ENCODE data around the gene WDR3. TPM values are rescaled to one million over a fixed set of nuclear protein-coding genes. Genes with fewer than 3 reads are reported as not detected.

Gene WDR3
- 10 to 100 TPM; 86.4 to 91.5 TPM for total RNA-seq

DNA sequence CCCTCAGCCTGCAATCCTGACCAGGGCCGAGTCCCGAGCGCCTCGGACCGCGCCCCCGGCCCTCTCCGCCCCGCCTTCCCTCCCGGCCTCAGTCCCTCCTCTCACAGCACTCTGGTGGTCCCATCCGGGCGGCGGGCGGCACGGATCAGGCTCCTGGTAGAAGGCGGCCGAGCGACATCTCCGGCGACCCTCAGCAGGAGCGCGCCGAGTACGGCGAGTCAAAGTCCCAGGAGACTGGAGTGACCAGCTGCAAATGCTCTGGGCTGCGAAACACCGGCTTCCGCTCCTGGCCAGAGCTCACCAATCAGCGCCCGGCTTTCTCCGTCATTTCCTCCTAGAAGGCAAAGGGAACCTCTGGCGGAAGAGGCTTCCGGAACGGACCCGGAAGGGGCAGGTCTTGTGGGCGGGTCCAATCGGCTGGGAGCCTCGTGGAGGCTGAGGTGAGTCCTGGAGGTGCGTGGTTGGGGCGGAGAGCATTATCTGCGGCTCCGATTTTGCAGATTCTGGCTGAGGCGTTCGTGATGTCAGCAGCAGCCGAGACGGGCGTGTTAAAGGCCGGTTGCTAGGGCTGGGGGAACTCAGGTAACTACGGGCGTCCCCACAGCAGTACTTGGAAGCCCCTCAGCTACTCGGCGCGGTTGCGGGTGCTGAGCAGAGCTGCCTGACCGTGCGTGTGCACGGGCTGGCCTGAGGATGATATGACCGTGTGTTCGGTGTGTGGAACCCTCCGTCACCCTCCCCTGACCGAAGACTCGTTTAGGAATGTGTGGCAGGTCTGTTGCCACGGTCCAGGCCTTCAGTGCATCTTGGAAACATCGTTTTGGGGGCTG, at the start of gene WDR3, which contains the start of gene GDAP2:
Gene WDR3, plus strand, starts transcription at position 397 of the 830 bp plus-strand sequence. CDS start 3,581 bp downstream, outside the sequence.
Gene GDAP2, minus strand, starts transcription at position 279 of the 830 bp plus-strand sequence. CDS start 9,264 bp downstream, outside the sequence.
- peak; percentile 96 for DNase-seq
- Mint-ChIP-seq H3K4me1 (peaks cover 55% of the 10 kb centered on the region), H3K27ac (peak within 1 kb of the TSS; percentile 92), H3K4me3 (peak within 1 kb of the TSS; percentile 94), H3K27me3 (no peaks in the 10 kb centered on the region), H3K9me3 (no peaks in the 10 kb centered on the region), H3K36me3 (peaks cover 34% of the 10 kb centered on the region)

DNA sequence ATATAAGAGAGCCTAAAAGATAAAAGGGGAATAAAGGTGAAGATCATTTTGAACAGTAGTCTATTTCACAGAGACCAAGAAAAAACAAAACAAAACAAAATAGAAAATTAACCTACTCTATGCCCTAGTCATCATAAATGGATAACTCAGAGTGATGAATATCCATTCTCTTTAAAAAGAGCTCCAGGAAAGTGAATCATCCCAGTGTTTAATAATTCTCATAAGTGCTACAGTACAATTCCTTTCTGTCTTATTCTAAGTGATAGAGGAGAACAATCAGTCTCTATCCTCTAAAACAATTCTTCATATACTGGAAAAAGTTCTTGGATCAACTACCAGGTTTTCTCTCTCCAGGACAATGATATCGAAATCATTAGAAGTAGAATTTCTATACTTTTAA, 45.9 kb upstream of the WDR3 start:
- Mint-ChIP-seq H3K4me1 (peaks cover 2% of the 10 kb centered on the region), H3K27ac (no peak overlapping the region), H3K9me3 (no peaks in the 10 kb centered on the region), H3K27me3 (no peaks in the 10 kb centered on the region), H3K36me3 (peaks cover 8% of the 10 kb centered on the region), H3K4me3 (no peak overlapping the region)
- no peak for DNase-seq

DNA sequence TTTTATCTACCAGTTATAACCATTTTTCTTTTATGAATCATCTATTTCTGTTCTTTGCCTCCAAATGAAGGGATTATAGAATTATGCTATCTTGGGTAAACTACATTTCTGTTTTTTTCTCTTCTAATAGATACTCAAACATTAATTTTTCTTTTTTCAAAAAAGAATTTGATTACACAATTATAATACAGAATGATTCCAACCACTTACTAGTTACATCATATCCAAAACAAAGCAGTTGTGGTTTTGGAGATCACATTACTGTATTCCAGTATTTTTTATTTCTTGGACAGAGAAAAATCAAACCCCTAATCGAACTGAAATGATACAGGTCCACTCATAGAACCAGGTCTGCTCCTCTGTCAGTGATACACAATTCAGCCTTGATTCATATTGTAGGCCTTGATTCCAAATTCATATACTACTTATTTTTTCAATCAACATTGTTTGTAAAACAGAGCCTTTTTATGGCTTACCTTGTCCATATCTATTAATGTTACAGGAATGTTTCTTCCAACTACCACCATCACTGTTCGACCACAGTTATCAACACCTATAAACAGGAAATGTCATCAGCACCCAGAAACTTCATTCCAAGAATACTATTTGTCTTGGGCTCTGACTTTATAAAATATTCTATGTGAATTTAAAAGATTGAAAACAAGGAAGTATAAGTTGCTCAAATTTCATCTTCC, 43.3 kb upstream of the WDR3 start:
- Mint-ChIP-seq H3K27ac (peak overlapping the region; percentile 10), H3K27me3 (no peaks in the 10 kb centered on the region), H3K36me3 (peaks cover 7% of the 10 kb centered on the region), H3K9me3 (no peaks in the 10 kb centered on the region), H3K4me1 (peaks cover 2% of the 10 kb centered on the region), H3K4me3 (no peak overlapping the region)
- no peak for DNase-seq

DNA sequence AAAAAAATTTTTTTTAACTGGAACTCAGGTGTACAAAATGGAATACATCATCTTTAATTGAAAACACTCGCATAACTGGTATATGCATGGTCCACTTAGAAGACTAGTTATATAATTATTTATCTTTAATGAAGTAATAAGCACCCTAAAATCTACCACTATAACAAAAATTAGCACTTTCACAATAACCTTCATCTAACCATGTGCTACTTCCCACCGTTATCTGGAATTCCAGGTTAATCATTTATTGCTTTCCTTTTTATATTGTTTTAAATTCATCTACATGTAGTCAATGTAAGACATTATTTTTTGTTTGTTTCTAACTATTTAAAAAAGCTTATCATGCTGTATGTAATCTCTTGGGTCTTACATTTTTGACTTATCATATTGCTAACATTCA, 39.1 kb upstream of the WDR3 start:
- Mint-ChIP-seq H3K27me3 (no peaks in the 10 kb centered on the region), H3K36me3 (peaks cover 5% of the 10 kb centered on the region), H3K4me3 (no peak overlapping the region), H3K9me3 (no peaks in the 10 kb centered on the region), H3K4me1 (peaks cover 2% of the 10 kb centered on the region), H3K27ac (no peak overlapping the region)
- no peak for DNase-seq

DNA sequence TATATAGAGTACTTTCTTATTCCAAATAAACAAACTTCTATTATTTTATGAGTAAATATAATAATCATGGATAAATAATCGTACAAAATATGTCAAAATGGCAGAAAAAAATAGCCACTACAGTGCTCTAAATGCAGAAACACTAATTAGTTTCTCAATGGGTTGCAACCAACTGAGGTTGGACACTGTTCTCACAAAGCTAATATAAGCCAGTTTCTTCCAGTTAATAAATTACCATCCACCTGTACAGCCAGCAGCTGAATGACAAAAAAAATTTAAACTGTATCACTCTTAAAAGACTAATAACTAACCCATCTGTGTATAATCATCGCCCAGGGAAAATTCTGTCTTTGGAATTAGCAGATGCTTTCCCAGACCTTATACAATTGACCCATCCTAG, 37.0 kb upstream of the WDR3 start:
- H3K4me1 Mint-ChIP-seq: peaks cover 2% of the 10 kb centered on the region
- H3K27me3 Mint-ChIP-seq: no peaks in the 10 kb centered on the region
- H3K27ac Mint-ChIP-seq: no peak overlapping the region
- H3K9me3 Mint-ChIP-seq: no peaks in the 10 kb centered on the region
- H3K36me3 Mint-ChIP-seq: peaks cover 4% of the 10 kb centered on the region
- DNase-seq: no peak
- no peak overlapping the region for H3K4me3 Mint-ChIP-seq

DNA sequence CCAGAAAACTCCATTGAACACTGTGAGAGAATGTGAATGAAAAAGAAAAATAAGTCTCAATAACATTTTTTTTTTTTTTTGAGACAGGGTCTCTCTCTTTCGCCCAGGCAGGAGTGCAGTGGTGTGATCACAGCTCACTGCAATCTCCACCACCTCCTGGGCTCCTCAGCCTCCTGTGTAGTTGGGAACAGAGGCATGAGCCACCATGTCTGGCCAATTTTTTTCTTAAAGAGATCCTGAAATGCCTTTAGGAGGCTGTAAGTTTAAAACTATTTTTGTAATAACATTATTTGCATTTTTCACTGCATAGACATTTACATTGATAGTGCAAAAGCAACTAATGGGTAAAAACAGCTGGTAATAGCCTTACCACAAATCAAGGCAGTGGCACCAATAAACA, 35.5 kb upstream of the WDR3 start:
- peaks cover 4% of the 10 kb centered on the region for H3K36me3 Mint-ChIP-seq

DNA sequence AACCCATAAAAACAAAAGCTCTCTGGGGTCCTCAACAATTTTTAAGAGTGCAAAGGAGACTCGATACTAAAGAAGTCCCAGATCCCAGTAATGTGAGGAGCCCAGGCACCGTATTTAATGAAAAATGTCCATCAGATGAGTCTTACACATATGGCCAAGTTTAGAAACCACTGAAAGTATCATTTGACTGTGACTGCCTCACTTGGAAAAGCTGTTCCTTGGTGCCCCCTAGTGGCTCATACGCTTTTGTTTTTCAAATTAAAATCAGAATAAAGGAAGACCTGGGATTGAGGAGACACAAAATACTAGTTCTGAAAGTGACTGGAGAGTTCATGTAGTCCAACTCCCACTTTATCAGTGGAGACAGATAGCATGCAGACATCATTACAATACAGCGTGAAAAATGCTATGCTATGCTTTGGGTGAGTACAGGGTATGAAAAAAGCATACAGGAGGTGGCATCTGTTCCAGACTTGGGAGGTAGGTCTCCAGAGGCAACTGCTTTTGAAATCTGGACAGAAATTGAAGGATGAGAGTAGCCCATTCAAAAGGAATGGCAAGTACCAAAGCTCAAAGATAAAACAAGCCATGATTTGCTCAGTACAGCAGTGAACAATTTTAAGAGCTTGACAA, 33.9 kb upstream of the WDR3 start:
- Mint-ChIP-seq H3K36me3 (peaks cover 4% of the 10 kb centered on the region), H3K27ac (no peak overlapping the region), H3K4me1 (peaks cover 2% of the 10 kb centered on the region), H3K9me3 (no peaks in the 10 kb centered on the region), H3K4me3 (no peak overlapping the region), H3K27me3 (no peaks in the 10 kb centered on the region)
- DNase-seq: peak; percentile 47

More for the DNA sequence above, 35.5 kb upstream of the WDR3 start:
- no peaks in the 10 kb centered on the region for H3K9me3 Mint-ChIP-seq
- DNase-seq: no peak
- no peaks in the 10 kb centered on the region for H3K27me3 Mint-ChIP-seq
- no peak overlapping the region for H3K27ac Mint-ChIP-seq
- H3K4me3 Mint-ChIP-seq: no peak overlapping the region
- H3K4me1 Mint-ChIP-seq: peaks cover 2% of the 10 kb centered on the region

DNA sequence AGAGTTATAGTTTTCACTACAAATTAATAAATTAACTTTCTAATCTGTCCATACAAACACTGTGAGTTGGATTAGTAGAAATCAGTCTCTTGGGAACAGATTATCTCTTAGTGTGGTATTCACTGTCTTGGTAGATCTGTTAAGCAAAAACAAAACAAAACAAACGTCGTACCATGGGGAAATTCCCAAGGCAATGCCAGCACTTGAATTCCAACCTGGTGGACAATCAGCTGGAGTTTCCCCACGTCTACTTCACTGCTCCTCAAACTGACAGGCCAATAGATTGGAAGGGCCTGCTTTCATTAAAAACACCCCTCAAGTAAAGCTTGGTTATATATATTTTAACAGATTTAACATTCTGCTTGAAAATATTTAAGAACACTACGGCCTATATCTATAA, 32.0 kb upstream of the WDR3 start:
- H3K4me3 Mint-ChIP-seq: no peak overlapping the region
- H3K36me3 Mint-ChIP-seq: peaks cover 14% of the 10 kb centered on the region
- DNase-seq: no peak
- H3K9me3 Mint-ChIP-seq: no peaks in the 10 kb centered on the region
- H3K27ac Mint-ChIP-seq: no peak overlapping the region
- H3K27me3 Mint-ChIP-seq: no peaks in the 10 kb centered on the region
- peaks cover 2% of the 10 kb centered on the region for H3K4me1 Mint-ChIP-seq

DNA sequence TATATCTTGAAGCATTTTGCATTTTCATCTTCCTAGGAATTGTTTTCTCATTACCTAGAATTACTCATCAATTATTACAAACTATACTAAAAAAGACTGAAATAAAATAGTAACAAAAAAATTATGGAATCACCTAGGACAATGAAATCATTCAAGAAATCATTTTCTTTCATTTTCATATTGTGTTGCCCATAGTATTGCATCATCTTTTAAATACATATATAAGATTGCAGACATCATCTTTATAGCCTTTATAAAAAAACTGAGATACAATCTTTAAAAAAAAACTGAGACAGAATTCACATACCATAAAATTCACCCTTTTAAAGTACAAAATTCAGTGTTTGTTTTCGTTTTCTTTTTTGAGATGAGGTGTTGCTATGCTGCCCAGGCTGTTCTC, 29.7 kb upstream of the WDR3 start:
- no peak for DNase-seq
- Mint-ChIP-seq H3K27me3 (no peaks in the 10 kb centered on the region), H3K4me3 (no peak overlapping the region), H3K36me3 (peaks cover 26% of the 10 kb centered on the region), H3K9me3 (no peaks in the 10 kb centered on the region), H3K27ac (peak overlapping the region; percentile 54), H3K4me1 (peaks cover 2% of the 10 kb centered on the region)

DNA sequence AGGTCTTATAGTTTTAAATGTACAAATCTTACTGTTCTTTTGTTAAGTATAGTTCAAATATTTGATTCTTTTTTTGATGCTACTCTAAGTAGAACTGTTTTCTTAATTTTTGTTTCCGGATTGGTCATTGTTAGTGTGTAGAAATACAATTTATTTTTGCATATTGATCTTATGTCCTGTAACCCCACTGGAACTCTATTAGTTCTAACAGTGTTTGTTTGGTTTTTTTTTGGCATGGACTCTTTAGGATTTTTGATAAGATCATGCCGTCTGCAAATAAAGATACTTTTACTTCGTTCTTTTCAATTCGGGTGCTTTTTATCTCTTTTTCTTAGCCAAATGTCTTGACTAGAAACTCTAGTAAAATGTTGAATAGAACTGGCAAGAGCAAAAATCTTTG, 26.6 kb upstream of the WDR3 start:
- no peak overlapping the region for H3K27ac Mint-ChIP-seq
- H3K27me3 Mint-ChIP-seq: no peaks in the 10 kb centered on the region
- H3K4me1 Mint-ChIP-seq: no peaks in the 10 kb centered on the region
- H3K9me3 Mint-ChIP-seq: no peaks in the 10 kb centered on the region
- no peak overlapping the region for H3K4me3 Mint-ChIP-seq
- DNase-seq: no peak
- peaks cover 33% of the 10 kb centered on the region for H3K36me3 Mint-ChIP-seq

DNA sequence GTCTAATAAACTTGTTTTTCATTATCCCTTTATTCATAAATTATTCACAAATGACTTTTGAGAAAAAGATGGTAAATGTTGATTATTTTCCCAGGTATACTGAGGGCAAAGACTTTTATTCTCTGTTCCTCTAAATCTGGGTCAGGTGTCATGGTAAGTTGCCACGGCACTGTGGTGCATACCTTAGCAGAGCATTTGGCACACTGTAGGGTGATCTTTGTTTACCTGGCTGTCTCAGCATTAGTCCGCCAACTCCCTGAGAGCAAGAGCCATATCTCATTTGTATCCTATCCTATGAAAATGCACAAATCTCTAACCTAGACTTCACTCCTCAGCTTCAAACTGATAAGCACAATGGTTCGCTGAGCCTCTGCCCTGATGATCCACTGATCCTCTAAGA, 25.1 kb upstream of the WDR3 start:
- no peaks in the 10 kb centered on the region for H3K27me3 Mint-ChIP-seq
- no peak for DNase-seq
- no peak overlapping the region for H3K4me3 Mint-ChIP-seq
- no peaks in the 10 kb centered on the region for H3K4me1 Mint-ChIP-seq
- no peaks in the 10 kb centered on the region for H3K9me3 Mint-ChIP-seq
- peaks cover 33% of the 10 kb centered on the region for H3K36me3 Mint-ChIP-seq
- no peak overlapping the region for H3K27ac Mint-ChIP-seq

DNA sequence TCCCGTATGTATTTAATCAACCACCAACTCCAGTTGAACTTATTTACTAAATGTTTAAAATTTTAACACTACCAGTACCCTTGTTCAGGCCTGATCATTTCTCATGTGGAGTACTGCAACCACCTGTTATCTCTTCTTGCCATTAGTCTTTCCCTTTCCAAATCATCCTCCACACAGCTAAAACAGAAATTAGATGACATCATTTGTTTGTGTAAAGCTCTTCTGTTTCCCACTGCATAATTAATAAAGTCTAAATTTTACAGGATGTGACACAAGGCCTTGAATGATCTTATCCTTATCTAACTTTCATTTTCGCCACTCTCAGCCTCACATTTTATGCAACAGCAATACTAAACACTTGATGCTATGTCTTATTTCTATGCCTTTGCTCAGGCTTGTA, 24.5 kb upstream of the WDR3 start:
- H3K4me1 Mint-ChIP-seq: no peaks in the 10 kb centered on the region
- H3K4me3 Mint-ChIP-seq: no peak overlapping the region
- no peak for DNase-seq
- no peaks in the 10 kb centered on the region for H3K27me3 Mint-ChIP-seq
- H3K36me3 Mint-ChIP-seq: peaks cover 33% of the 10 kb centered on the region
- H3K9me3 Mint-ChIP-seq: no peaks in the 10 kb centered on the region
- no peak overlapping the region for H3K27ac Mint-ChIP-seq

DNA sequence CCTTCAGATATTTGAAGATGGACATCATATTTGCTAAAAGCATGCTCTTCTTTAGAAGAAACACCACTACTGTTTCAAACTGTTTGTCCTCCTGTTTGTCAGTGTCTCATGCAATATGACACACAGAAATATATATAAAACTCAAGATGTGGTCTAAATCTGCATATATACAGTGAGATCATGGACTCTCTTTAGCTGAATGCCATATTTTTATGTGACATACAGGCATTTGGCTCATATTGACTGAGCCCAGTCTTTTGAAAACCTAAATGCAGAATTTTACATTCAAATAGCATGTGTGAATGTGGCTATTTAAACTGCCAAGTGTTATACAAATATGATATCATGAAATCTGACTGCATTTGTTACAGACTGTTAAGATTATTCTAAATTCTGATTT, 18.5 kb upstream of the WDR3 start:
- H3K4me1 Mint-ChIP-seq: peaks cover 3% of the 10 kb centered on the region
- H3K27ac Mint-ChIP-seq: no peak overlapping the region
- no peaks in the 10 kb centered on the region for H3K27me3 Mint-ChIP-seq
- H3K36me3 Mint-ChIP-seq: peaks cover 33% of the 10 kb centered on the region
- no peak overlapping the region for H3K4me3 Mint-ChIP-seq
- DNase-seq: no peak
- H3K9me3 Mint-ChIP-seq: no peaks in the 10 kb centered on the region

DNA sequence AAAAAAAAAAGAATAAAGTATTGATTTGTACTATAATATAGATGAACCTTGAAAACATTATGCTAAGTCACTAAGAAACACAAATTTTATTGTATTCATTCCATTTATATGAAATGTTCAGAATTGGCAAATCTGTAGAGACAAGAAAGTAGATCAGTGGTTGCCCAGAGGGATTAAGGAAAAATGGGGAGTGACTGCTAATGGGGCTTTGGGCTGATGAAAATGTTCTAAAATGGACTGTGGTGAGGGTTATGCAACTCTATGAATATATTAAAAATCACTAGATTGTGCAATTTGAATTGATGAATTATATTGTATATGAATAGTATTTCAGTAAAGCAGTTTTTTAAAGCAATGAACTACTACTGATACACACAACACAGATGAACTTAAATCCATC, 10.2 kb upstream of the WDR3 start:
- H3K9me3 Mint-ChIP-seq: no peaks in the 10 kb centered on the region
- peaks cover 3% of the 10 kb centered on the region for H3K4me1 Mint-ChIP-seq
- H3K27me3 Mint-ChIP-seq: no peaks in the 10 kb centered on the region
- no peak overlapping the region for H3K4me3 Mint-ChIP-seq
- no peak overlapping the region for H3K27ac Mint-ChIP-seq
- DNase-seq: no peak
- peaks cover 23% of the 10 kb centered on the region for H3K36me3 Mint-ChIP-seq

DNA sequence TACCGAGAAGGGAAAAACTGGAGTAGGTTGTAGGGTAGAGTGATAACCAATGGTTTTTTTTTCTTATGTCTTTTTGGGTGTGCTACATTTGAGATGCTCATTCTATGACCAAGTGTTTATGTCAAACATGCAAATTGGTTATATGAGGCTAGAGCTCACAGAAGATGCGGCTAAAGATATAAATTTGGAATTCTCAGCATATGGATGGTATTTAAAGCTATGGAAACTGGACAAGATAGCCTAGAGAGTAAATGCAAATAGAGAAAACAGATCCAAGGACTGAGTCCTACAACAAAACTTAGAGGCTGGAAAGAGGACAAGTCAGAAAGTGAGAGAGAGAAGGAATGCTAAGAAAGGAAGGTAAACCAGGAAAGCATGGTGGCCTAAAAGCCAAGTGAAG, 7.5 kb upstream of the WDR3 start:
- Mint-ChIP-seq H3K4me3 (no peak overlapping the region), H3K9me3 (no peaks in the 10 kb centered on the region), H3K27me3 (no peaks in the 10 kb centered on the region), H3K27ac (no peak overlapping the region), H3K36me3 (peaks cover 3% of the 10 kb centered on the region), H3K4me1 (peaks cover 13% of the 10 kb centered on the region)
- DNase-seq: no peak

Data from activated naive CD8-positive, alpha-beta T cell treated with anti-CD3 and anti-CD28 coated beads for 36 hours (primary cell).